Fibroblast of lung (primary cell): ENCODE data around the gene BMPR1B. TPM values are rescaled to one million over a fixed set of nuclear protein-coding genes. Genes with fewer than 3 reads are reported as not detected.

Experiments
- DNase-seq, 2 donors: peaks; one replicate each; pipeline versions ENCODE4 v3.0.0 to v3.0.0-alpha.2; 2010; ENCODE audit warnings: low read depth in 2 of 2
- H2AFZ ChIP-seq: 2 replicates; pipeline ENCODE4 v1.5.1; 2012; ENCODE audit warnings: low read length, control low read depth, inconsistent platforms
- H3K27ac ChIP-seq: 2 replicates; pipeline ENCODE4 v1.5.1; 2011; ENCODE audit warnings: low read length, control low read depth; ENCODE audit not compliant: insufficient read depth
- H3K27me3 ChIP-seq: 2 replicates; pipeline ENCODE4 v1.5.1; 2011; ENCODE audit warnings: mild to moderate bottlenecking, low read length; ENCODE audit not compliant: control insufficient read depth, insufficient read depth
- H3K36me3 ChIP-seq: 2 replicates; pipeline ENCODE4 v1.5.1; 2011; ENCODE audit warnings: low read length; ENCODE audit not compliant: control insufficient read depth, insufficient read depth
- H3K4me1 ChIP-seq: 2 replicates; pipeline ENCODE4 v1.5.1; 2011; ENCODE audit warnings: low read length; ENCODE audit not compliant: control insufficient read depth, insufficient read depth; ENCODE audit errors: extremely low read depth
- H3K4me2 ChIP-seq: 2 replicates; pipeline ENCODE4 v1.5.1; 2011; ENCODE audit warnings: low read length, control low read depth; ENCODE audit not compliant: insufficient read depth; ENCODE audit errors: extremely low read depth
- H3K4me3 ChIP-seq, 4 experiments: fragments of 200-600 bp in 1 of 4; sonication (generic) in 1 of 4; replicated peaks in 1 of 4; 2 replicates each; pipeline ENCODE4 v1.5.1; 2011 to 2016; ENCODE audit warnings: low read length in 4 of 4, low read depth in 3 of 4, mild to moderate bottlenecking in 3 of 4, control low read depth in 2 of 4, inconsistent platforms in 1 of 4, mixed read lengths in 1 of 4; ENCODE audit not compliant: insufficient read depth in 1 of 4; ENCODE audit errors: control extremely low read depth in 1 of 4
- H3K79me2 ChIP-seq: 2 replicates; pipeline ENCODE4 v1.5.1; 2012; ENCODE audit warnings: mild to moderate bottlenecking, low read length, inconsistent platforms; ENCODE audit not compliant: control insufficient read depth, insufficient read depth
- H3K9ac ChIP-seq: 2 replicates; pipeline ENCODE4 v1.5.1; 2011; ENCODE audit warnings: mild to moderate bottlenecking, low read length, control low read depth; ENCODE audit not compliant: insufficient read depth
- H3K9me3 ChIP-seq: 2 replicates; pipeline ENCODE4 v1.5.1; 2012; ENCODE audit warnings: low read depth, low read length; ENCODE audit not compliant: control insufficient read depth, insufficient read depth
- H4K20me1 ChIP-seq: 2 replicates; pipeline ENCODE4 v1.5.1; 2011; ENCODE audit warnings: low read length; ENCODE audit not compliant: control insufficient read depth, insufficient read depth; ENCODE audit errors: extremely low read depth
- CTCF ChIP-seq, 2 donors: IDR thresholded peaks in 1 of 2; conservative IDR thresholded peaks in 1 of 2; 1 replicate in 1 of 2; 2 replicates in 1 of 2; pipeline ENCODE4 v1.5.1; 2011 to 2012; ENCODE audit warnings: low read length in 2 of 2, control low read depth in 1 of 2, inconsistent platforms in 1 of 2, low read depth in 1 of 2, mild to moderate bottlenecking in 1 of 2
- EZH2 ChIP-seq: IDR thresholded peaks from 2 replicates; pipeline ENCODE4 v1.5.1; 2012; ENCODE audit warnings: low read length, control low read depth, mild to moderate bottlenecking; ENCODE audit errors: missing control alignments
- polyA plus RNA-seq, 2 donors: library from polyadenylated mRNA; depleted of rRNA in 1 of 2; stranded (reverse) in 1 of 2; unstranded in 1 of 2; fragments of >200 nt; gene quantifications; 2 replicates each; pipeline ENCODE4 v1.2.1, GENCODE V29; 2011 to 2012; ENCODE audit warnings: missing spikeins in 1 of 2
- total RNA-seq: library from RNA; depleted of rRNA; stranded (reverse); fragments of >200 nt; gene quantifications from 2 replicates; pipeline ENCODE4 v1.2.1, GENCODE V29; 2014

Gene BMPR1B
- total and polyA plus RNA-seq, 2 donors (not counting 1 experiment from before 2014, with no cell fraction given), result 0.17 to 0.45 TPM

DNA sequence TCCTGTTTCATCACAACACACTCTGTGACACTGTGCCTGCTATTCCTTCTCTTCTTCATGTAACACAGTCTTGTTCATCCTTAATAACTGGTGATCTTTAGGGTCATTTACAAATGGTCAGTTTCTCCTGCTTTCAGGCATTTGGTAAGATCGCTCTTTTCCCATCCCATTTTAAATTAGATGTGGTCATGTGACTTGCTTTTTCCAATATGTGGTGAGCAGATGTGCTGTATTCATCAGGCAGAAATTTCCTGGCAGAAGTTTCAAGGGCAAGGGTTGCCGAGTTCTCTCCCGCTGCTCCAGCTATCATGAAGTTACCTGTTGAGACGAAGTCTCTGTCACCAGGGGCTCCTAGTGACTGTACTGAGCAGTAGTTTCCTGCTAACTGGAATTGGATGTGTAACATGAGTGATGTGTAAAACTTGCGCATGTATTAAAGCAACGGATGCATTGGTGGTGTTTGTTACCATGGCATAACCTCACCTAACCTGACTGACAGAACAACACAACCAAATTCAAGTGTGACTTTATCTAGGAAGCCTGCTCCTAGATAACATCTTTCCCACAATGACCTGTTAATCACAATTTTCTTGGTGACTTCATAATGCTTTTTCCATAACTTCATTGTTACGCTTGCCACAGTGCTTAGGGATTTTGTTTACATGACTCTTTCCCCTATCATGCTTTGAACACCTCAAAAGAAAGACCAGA is 29.5 kb upstream of the BMPR1B start:
- DNase-seq, result no peak
- TF ChIP-seq EZH2, result no peak
- TF ChIP-seq CTCF (conservative IDR thresholded peaks at IDR 0.05 in 1 of 2, IDR thresholded peaks at IDR 0.05 in 1 of 2; ENCODE audit: low read depth in 1 of 2, low read length in 2 of 2), result no peak
- H3K9me3 ChIP-seq, result no peaks in the 10 kb centered on the region
- no peak overlapping the region for H3K4me2 ChIP-seq
- H4K20me1 ChIP-seq, result no peaks in the 10 kb centered on the region
- H3K4me3 ChIP-seq, result no peak overlapping the region
- no peaks in the 10 kb centered on the region for H3K36me3 ChIP-seq
- no peak overlapping the region for H2AFZ ChIP-seq
- H3K4me1 ChIP-seq, result no peaks in the 10 kb centered on the region
- no peaks in the 10 kb centered on the region for H3K27me3 ChIP-seq
- H3K27ac ChIP-seq, result no peak overlapping the region
- no peaks in the 10 kb centered on the region for H3K79me2 ChIP-seq
- no peak overlapping the region for H3K9ac ChIP-seq

DNA sequence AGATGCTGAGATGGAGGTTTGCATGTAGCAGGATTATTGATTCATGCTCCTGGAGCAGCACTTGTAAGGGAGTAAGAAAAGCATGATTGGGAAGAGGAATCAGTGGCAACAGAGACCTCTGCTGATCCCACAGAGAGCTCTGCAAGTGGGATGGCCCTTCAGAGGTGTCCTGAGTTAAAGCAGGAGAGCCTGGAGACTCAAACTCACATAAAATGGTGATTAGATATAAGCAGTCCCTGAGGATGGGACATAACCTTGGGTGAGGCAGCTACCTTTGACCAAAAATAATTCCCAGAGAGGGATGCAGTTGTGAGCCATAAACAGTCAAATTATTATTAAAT is 25.4 kb upstream of the BMPR1B start:
- H3K27ac ChIP-seq, result no peak overlapping the region
- no peak overlapping the region for H3K4me2 ChIP-seq
- H3K79me2 ChIP-seq, result no peaks in the 10 kb centered on the region
- H3K9ac ChIP-seq, result no peak overlapping the region
- no peaks in the 10 kb centered on the region for H3K36me3 ChIP-seq
- no peaks in the 10 kb centered on the region for H3K4me1 ChIP-seq
- H4K20me1 ChIP-seq, result no peaks in the 10 kb centered on the region
- H3K9me3 ChIP-seq, result no peaks in the 10 kb centered on the region
- TF ChIP-seq EZH2 (no peak), CTCF (conservative IDR thresholded peaks at IDR 0.05 in 1 of 2, IDR thresholded peaks at IDR 0.05 in 1 of 2; ENCODE audit: low read depth in 1 of 2, low read length in 2 of 2) (no peak)
- DNase-seq, result no peak
- no peak overlapping the region for H3K4me3 ChIP-seq
- H2AFZ ChIP-seq, result no peak overlapping the region
- no peaks in the 10 kb centered on the region for H3K27me3 ChIP-seq

DNA sequence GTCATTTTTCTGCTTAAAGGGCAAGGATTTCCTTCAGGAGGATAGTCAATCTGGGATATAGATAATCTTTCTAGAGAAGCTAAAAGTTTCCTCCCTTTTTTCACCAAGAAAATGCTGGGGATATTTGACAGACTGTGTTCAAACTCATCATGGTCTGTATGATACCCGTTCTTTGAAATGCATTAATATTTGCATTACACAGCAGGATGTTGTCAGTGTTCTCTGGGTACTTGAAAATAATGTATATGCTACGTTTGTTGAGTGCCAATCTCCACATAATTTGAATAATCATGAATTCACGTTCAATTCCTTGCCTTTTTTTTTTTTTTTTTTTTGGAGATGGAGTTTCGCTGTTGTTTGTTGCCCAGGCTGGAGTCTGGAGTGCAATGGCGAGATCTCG is 18.0 kb upstream of the BMPR1B start:
- Histone ChIP-seq H3K36me3 (no peaks in the 10 kb centered on the region), H3K27ac (no peak overlapping the region), H3K9ac (no peak overlapping the region), H3K9me3 (no peaks in the 10 kb centered on the region), H2AFZ (no peak overlapping the region), H3K79me2 (no peaks in the 10 kb centered on the region), H3K4me3 (no peak overlapping the region), H3K4me1 (no peaks in the 10 kb centered on the region), H4K20me1 (no peaks in the 10 kb centered on the region), H3K4me2 (no peak overlapping the region), H3K27me3 (no peaks in the 10 kb centered on the region)
- DNase-seq, result no peak
- TF ChIP-seq CTCF (conservative IDR thresholded peaks at IDR 0.05 in 1 of 2, IDR thresholded peaks at IDR 0.05 in 1 of 2; ENCODE audit: low read depth in 1 of 2, low read length in 2 of 2) (no peak), EZH2 (no peak)
